Heart left ventricle (tissue), 16 donors: ENCODE data around the gene DHX57. TPM values are rescaled to one million over a fixed set of nuclear protein-coding genes. Genes with fewer than 3 reads are reported as not detected.

Experiments used
- ATAC-seq, 4 donors: fragments of 200-7000 bp; cut with Tn5 transposase; one replicate each; pipeline ENCODE4 v1.9.1; 2020 to 2022; ENCODE audit warnings: moderate library complexity in 4 of 4, mild to moderate bottlenecking in 3 of 4, moderate number of reproducible peaks in 1 of 4
- DNase-seq, 5 donors: peaks; one replicate each; pipeline ENCODE4 v3.0.0-alpha.2; 2020
- H3K27ac ChIP-seq, 12 donors: fragments of 200-600 bp; sonication (generic) in 4 of 12; one replicate each; pipeline versions ENCODE4 v1.5.0 to v1.8.0; 2016 to 2022; ENCODE audit warnings: mild to moderate bottlenecking in 2 of 12
- H3K27me3 ChIP-seq, 9 donors: fragments of 200-600 bp; sonication (generic) in 2 of 9; one replicate each; pipeline versions ENCODE4 v1.5.1 to v1.8.0; 2016 to 2022; ENCODE audit warnings: mild to moderate bottlenecking in 3 of 9
- H3K36me3 ChIP-seq, 9 donors: fragments of 200-600 bp; sonication (generic) in 2 of 9; one replicate each; pipeline versions ENCODE4 v1.5.0 to v1.8.0; 2018 to 2022; ENCODE audit warnings: mild to moderate bottlenecking in 2 of 9
- H3K4me1 ChIP-seq, 12 donors: fragments of 200-600 bp; sonication (generic) in 4 of 12; one replicate each; pipeline versions ENCODE4 v1.5.0 to v1.8.0; 2016 to 2022; ENCODE audit warnings: mild to moderate bottlenecking in 3 of 12
- H3K4me3 ChIP-seq, 12 donors: fragments of 200-600 bp; sonication (generic) in 4 of 12; one replicate each; pipeline versions ENCODE4 v1.5.0 to v1.8.0; 2017 to 2022; ENCODE audit warnings: mild to moderate bottlenecking in 9 of 12, moderate library complexity in 4 of 12
- H3K9me3 ChIP-seq, 12 donors: fragments of 200-600 bp; sonication (generic) in 4 of 12; one replicate each; pipeline versions ENCODE4 v1.5.0 to v1.8.0; 2016 to 2022; ENCODE audit warnings: mild to moderate bottlenecking in 1 of 12
- POLR2A ChIP-seq, 2 donors: fragments of 450-650 bp; IDR thresholded peaks; one replicate each; pipeline ENCODE4 v1.6.1; 2017; ENCODE audit warnings: antibody characterized with exemption in 2 of 2, mild to moderate bottlenecking in 2 of 2, moderate library complexity in 2 of 2
- WGBS, 4 donors: extraction: QIAGEN DNeasy Blood & Tissue Kit in 2 of 4; methylation state at CpG; one replicate each; pipeline versions ENCODE4 v1.1.5 to v1.1.7; 2013 to 2018; 5-methylcytosine and 5-hydroxymethylcytosine counted together
- intact Hi-C, 10 donors: fragments of 100-400 bp; cut with DNase I; formaldehyde crosslinking; loops; one replicate each; pipeline versions ENCODE4 v1.11.1 to v1.14.2; 2022
- polyA plus RNA-seq, 2 donors: library from polyadenylated mRNA; stranded (reverse); fragments of 200-250 nt; gene quantifications; one replicate each; pipeline ENCODE4 v1.2.3, GENCODE V29; 2013
- total RNA-seq, 9 donors: library from RNA; depleted of rRNA in 2 of 9; stranded (reverse); fragments of >200 nt in 2 of 9; fragmentation: NEBNext Ultra II Directional in 3 of 9; extraction: Animal tissue kit (Norgen Biotek cat#: 25700) in 3 of 9; gene quantifications; one replicate each; pipeline versions ENCODE4 v1.1.0 to v1.2.4, GENCODE V29; 2016 to 2023
- TF ChIP-seq, protein P1 (sequence below), 12 donors: fragments of 200-600 bp; sonication (generic) in 4 of 12; IDR thresholded peaks; one replicate each; pipeline versions ENCODE4 v1.5.0 to v1.8.0; 2018 to 2022; ENCODE audit warnings: antibody characterized with exemption in 12 of 12, mild to moderate bottlenecking in 5 of 12
- donor health status: ischemic (EF 13 %, LVEDD 7.1; RV severe dilation, severe dysfunction).
- donor health status: healthy with polysubstance abuse.
- donor health status: DM: no; HTN: yes; CAD: no.
- donor health status: DM: no; HTN: no; CAD: no.
- donor health status: ischemic (EF 25% LVEDD 6.9; RV normal size, moderate dysfunction).
- donor health status: ischemic (EF 25% LVEDD 5.7; RV mildly dilated, moderate dysfunction).
- donor health status: healthy.
- donor health status: DM: yes; HTN: yes; CAD: no.
- donor health status: ischemic (EF 35%, LVEDD 5.7; RV mildly dilated, moderate dysfunction).
- donor health status: nonischemic (EF 11% LVEDD 7.7; RV severe dilation, severe dysfunction).
- donor health status: DM: yes; HTN: yes; CAD: no.
- donor health status: PGD.
- donor health status: ischemic (EF 29% LVEDD 5.4; RV normal size, mild dysfunction).
- donor health status: nonischemic (EF 23%, LVEDD 6.1; RV moderate dilation, normal function).

Gene DHX57
- total and polyA plus RNA-seq, 11 donors: 4.1 to 15.0 (median 9.4) TPM

DNA sequence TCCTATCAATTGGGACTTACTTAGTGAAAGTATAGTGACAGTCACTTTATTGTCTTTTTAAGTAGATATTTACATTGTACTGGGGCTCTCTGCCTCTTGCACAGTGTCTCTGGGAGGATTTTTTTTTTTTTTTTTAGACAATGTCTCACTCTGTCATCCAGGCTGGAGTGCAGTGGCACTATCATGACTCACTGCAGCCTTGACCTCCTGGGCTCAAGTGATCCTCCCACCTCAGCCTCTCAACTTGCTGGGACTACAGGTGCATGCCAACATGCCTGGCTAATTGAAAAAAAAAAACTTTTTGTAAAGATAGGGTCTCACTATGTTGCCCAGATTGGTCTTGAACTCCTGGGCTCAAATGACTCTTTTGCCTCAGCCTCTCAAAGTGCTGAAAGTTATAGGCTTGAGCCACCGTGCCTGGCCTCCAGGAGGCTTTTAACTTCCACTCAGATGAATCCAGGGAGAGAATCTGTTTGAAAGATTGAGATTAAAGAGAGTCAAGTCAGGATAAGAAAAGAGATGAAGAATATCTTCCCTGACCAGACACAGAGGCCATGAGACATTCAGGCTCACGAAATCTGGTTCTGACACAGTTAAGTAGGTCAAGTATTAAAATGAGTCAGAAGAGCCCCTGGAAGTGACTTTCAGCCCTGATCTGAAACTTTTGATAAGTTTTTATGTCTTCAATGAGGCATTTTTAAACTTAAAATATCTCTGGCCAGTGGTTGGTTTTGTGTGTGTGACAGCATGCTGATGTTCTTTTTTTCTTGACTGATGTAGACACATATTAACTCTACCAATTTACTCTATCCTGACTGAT lies 32.2 kb upstream of the DHX57 start:
- no peak for DNase-seq
- Histone ChIP-seq H3K9me3 (no peaks in the 10 kb centered on the region), H3K36me3 (no peaks in the 10 kb centered on the region), H3K27ac (no peak overlapping the region), H3K4me1 (peaks cover 0 to 5% (median 0%) of the 10 kb centered on the region in 12 donors), H3K4me3 (no peak overlapping the region), H3K27me3 (no peaks in the 10 kb centered on the region)
- TF ChIP-seq, protein P1, sequence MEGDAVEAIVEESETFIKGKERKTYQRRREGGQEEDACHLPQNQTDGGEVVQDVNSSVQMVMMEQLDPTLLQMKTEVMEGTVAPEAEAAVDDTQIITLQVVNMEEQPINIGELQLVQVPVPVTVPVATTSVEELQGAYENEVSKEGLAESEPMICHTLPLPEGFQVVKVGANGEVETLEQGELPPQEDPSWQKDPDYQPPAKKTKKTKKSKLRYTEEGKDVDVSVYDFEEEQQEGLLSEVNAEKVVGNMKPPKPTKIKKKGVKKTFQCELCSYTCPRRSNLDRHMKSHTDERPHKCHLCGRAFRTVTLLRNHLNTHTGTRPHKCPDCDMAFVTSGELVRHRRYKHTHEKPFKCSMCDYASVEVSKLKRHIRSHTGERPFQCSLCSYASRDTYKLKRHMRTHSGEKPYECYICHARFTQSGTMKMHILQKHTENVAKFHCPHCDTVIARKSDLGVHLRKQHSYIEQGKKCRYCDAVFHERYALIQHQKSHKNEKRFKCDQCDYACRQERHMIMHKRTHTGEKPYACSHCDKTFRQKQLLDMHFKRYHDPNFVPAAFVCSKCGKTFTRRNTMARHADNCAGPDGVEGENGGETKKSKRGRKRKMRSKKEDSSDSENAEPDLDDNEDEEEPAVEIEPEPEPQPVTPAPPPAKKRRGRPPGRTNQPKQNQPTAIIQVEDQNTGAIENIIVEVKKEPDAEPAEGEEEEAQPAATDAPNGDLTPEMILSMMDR (IDR thresholded peaks at IDR 0.05): no peak
- no peak for TF ChIP-seq POLR2A (IDR thresholded peaks at IDR 0.05)
- intact Hi-C loops: no loop called here
- WGBS, 4 donors: 69 to 87% (median 80%) methylated on average over 2 of the region's 2 CpGs
- no peak for ATAC-seq

DNA sequence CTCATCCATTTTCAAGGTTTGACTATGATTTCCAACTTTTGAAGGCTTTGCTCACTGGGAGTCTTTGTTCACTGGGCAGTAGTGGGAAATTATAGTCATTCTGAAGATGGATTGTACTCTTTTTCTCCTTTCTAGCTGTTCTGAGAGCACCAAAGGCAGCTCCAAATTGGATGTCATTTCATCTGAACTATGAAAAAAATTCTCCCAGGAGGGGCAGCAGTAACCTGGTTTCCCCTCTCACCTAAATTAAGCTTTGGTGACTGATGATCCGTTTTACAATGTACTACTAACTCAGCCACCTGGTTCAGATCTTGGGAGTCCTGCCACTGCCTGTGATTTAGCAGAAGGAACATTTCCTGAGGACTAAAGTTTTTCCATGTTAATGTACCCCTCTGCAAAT lies 31.5 kb upstream of the DHX57 start:
- H3K36me3 ChIP-seq: no peaks in the 10 kb centered on the region
- no peak overlapping the region for H3K4me3 ChIP-seq
- TF ChIP-seq, protein P1 (IDR thresholded peaks at IDR 0.05): no peak
- no peak for TF ChIP-seq POLR2A (IDR thresholded peaks at IDR 0.05)
- intact Hi-C loops: no loop called here
- H3K4me1 ChIP-seq: peaks cover 0 to 5% (median 0%) of the 10 kb centered on the region in 12 donors
- H3K27me3 ChIP-seq: no peaks in the 10 kb centered on the region
- H3K27ac ChIP-seq: no peak overlapping the region
- H3K9me3 ChIP-seq: no peaks in the 10 kb centered on the region
- ATAC-seq: no peak
- no peak for DNase-seq
- WGBS, 4 donors: 73 to 100% (median 87%) methylated on average over 1 of the region's 1 CpG

DNA sequence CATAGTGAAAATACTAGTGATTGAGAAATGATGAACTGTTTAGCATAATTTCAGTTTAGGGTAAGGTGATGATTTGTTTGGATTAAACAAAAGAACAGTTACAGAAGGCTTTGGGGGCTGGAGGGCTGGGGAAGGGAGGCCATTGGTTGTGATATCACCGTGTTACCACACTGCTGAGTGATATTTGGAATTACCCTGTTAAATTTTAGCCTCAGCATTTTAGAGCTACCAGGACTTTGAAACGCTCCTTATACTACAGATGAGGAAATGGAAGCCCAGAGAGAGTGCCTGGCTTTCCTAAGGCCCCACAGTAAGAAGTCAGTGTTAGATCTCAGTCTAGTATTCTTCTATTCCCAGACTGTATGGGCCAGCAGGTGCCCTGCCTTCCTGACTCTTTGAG lies 29.5 kb upstream of the DHX57 start:
- Histone ChIP-seq H3K9me3 (no peaks in the 10 kb centered on the region), H3K36me3 (no peaks in the 10 kb centered on the region), H3K27ac (no peak overlapping the region), H3K4me1 (peaks cover 0 to 5% (median 0%) of the 10 kb centered on the region in 12 donors), H3K27me3 (no peaks in the 10 kb centered on the region), H3K4me3 (no peak overlapping the region)
- no peak for TF ChIP-seq POLR2A (IDR thresholded peaks at IDR 0.05)
- TF ChIP-seq, protein P1 (IDR thresholded peaks at IDR 0.05): no peak
- ATAC-seq: no peak
- WGBS, 4 donors: 89 to 97% (median 92%) methylated on average over 2 of the region's 2 CpGs
- no peak for DNase-seq
- intact Hi-C loops: no loop called here

DNA sequence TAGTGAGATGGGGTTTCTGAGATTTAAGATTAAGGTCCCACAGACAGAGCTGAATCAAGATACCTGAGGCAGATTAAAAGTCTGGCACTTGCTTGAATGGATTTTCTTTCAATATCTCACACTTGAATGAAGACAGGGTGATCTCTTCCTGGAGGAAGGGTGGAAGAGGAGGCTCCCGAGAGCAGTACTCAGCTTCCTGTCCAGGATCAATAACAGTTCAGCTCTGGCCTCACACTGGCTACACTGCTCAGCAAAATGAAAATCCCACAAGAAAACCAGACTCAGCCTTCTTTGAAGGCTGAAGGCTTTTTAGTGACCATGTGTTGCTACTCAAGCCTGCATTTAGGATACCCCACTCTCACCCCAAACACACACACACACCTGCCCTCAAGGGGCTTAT lies 25.0 kb upstream of the DHX57 start:
- Histone ChIP-seq H3K9me3 (no peaks in the 10 kb centered on the region), H3K27me3 (no peaks in the 10 kb centered on the region), H3K27ac (no peak overlapping the region), H3K4me1 (no peaks in the 10 kb centered on the region), H3K4me3 (no peak overlapping the region), H3K36me3 (no peaks in the 10 kb centered on the region)
- intact Hi-C loops: no loop called here
- no peak for ATAC-seq
- WGBS, 4 donors: 61 to 67% (median 65%) methylated on average over 1 of the region's 1 CpG
- no peak for DNase-seq
- no peak for TF ChIP-seq POLR2A (IDR thresholded peaks at IDR 0.05)
